ENCODE results near the gene ADCY5.

ADCY5 gene

GRCh38 chr3:123406598-123406997, 42.3 kb downstream of the ADCY5 start:
- DNase-seq (ENCODE audit: low spot score) = no peak

GRCh38 chr3:123405936-123406510, 42.9 kb downstream of the ADCY5 start:
- no peak for DNase-seq (ENCODE audit: low spot score)

GRCh38 chr3:123405021-123405420, 43.9 kb downstream of the ADCY5 start:
- no peak for DNase-seq (ENCODE audit: low spot score)

- no peak for DNase-seq (ENCODE audit: low spot score)
Measured at GRCh38 chr3:123404391-123404790, 44.5 kb downstream of the ADCY5 start.

- DNase-seq (ENCODE audit: low spot score) = no peak
Measured at GRCh38 chr3:123401836-123402530, 46.9 kb downstream of the ADCY5 start.

GRCh38 chr3:123400169-123400568, 48.7 kb downstream of the ADCY5 start:
- no peak for DNase-seq (ENCODE audit: low spot score)

GRCh38 chr3:123399653-123400052, 49.2 kb downstream of the ADCY5 start:
- no peak for DNase-seq (ENCODE audit: low spot score)

- no peak for DNase-seq (ENCODE audit: low spot score)
Measured at GRCh38 chr3:123397921-123398785, 50.7 kb downstream of the ADCY5 start.

- no peak for DNase-seq (ENCODE audit: low spot score)
Measured at GRCh38 chr3:123397050-123397590, 51.8 kb downstream of the ADCY5 start.

GRCh38 chr3:123396171-123397049, 52.5 kb downstream of the ADCY5 start:
- no peak for DNase-seq (ENCODE audit: low spot score)

GRCh38 chr3:123395235-123395634, 53.7 kb downstream of the ADCY5 start:
- no peak for DNase-seq (ENCODE audit: low spot score)

GRCh38 chr3:123394391-123395020, 54.4 kb downstream of the ADCY5 start:
- DNase-seq (ENCODE audit: low spot score) = no peak

- DNase-seq (ENCODE audit: low spot score) = no peak
Measured at GRCh38 chr3:123392871-123393620, 55.8 kb downstream of the ADCY5 start.

- DNase-seq (ENCODE audit: low spot score) = no peak
Measured at GRCh38 chr3:123392368-123392767, 56.5 kb downstream of the ADCY5 start.

GRCh38 chr3:123390865-123391600, 57.9 kb downstream of the ADCY5 start:
- no peak for DNase-seq (ENCODE audit: low spot score)

GRCh38 chr3:123389628-123389918, 59.3 kb downstream of the ADCY5 start:
- DNase-seq (ENCODE audit: low spot score) = no peak

GRCh38 chr3:123388811-123389627, 59.9 kb downstream of the ADCY5 start:
- DNase-seq (ENCODE audit: low spot score) = no peak

- DNase-seq (ENCODE audit: low spot score) = no peak
Measured at GRCh38 chr3:123388042-123388441, 60.8 kb downstream of the ADCY5 start.

GRCh38 chr3:123387532-123387931, 61.4 kb downstream of the ADCY5 start:
- DNase-seq (ENCODE audit: low spot score) = no peak
